ENCODE results near the gene TIMM8B.
"Not testable (repeated sequence)": the region's sequence is repeated elsewhere in the genome, so short reads cannot be mapped to it uniquely, and the experiment has no call there.

The TIMM8B gene

GRCh38 chr11:112082729-112083128, 3.8 kb downstream of the TIMM8B start:
- no peak for DNase-seq (ENCODE audit: low read depth in 1 of 2, low spot score in 1 of 2)

GRCh38 chr11:112073941-112074811, 12.4 kb downstream of the TIMM8B start, which contains the start of the genes NKAPD1 and PIH1D2:
Gene NKAPD1, plus strand, starts transcription at chr11:112074299. Its CDS starts 1,276 bp downstream, at chr11:112075575.
Gene PIH1D2, minus strand, starts transcription at chr11:112074017. Its CDS starts 843 bp downstream, at chr11:112073174.
- DNase-seq (ENCODE audit: low read depth in 1 of 2, low spot score in 1 of 2), result peak; percentile 60 to 67

GRCh38 chr11:112062923-112063322, 23.6 kb downstream of the TIMM8B start:
- DNase-seq (ENCODE audit: low read depth in 1 of 2, low spot score in 1 of 2), result no peak

GRCh38 chr11:112058103-112058502, 28.5 kb downstream of the TIMM8B start:
- no peak for DNase-seq (ENCODE audit: low read depth in 1 of 2, low spot score in 1 of 2)

- DNase-seq (ENCODE audit: low read depth in 1 of 2, low spot score in 1 of 2), result no peak
These were observed 29.4 kb downstream of the TIMM8B start for GRCh38 chr11:112057170-112057569.

GRCh38 chr11:112051768-112052167, 34.8 kb downstream of the TIMM8B start:
- no peak for DNase-seq (ENCODE audit: low read depth in 1 of 2, low spot score in 1 of 2)

GRCh38 chr11:112050721-112051120, 35.8 kb downstream of the TIMM8B start:
- no peak for DNase-seq (ENCODE audit: low read depth in 1 of 2, low spot score in 1 of 2)

GRCh38 chr11:112049777-112050176, 36.8 kb downstream of the TIMM8B start:
- DNase-seq (ENCODE audit: low read depth in 1 of 2, low spot score in 1 of 2), result no peak

GRCh38 chr11:112048256-112048655, 38.3 kb downstream of the TIMM8B start:
- DNase-seq (ENCODE audit: low read depth in 1 of 2, low spot score in 1 of 2), result not testable (repeated sequence)

- not testable (repeated sequence) for DNase-seq (ENCODE audit: low read depth in 1 of 2, low spot score in 1 of 2)
These were observed 39.9 kb downstream of the TIMM8B start for GRCh38 chr11:112046647-112047046.

- DNase-seq (ENCODE audit: low read depth in 1 of 2, low spot score in 1 of 2), result no peak
These were observed 41.6 kb downstream of the TIMM8B start for GRCh38 chr11:112044961-112045360.

- DNase-seq (ENCODE audit: low read depth in 1 of 2, low spot score in 1 of 2), result no peak
These were observed 43.6 kb downstream of the TIMM8B start for GRCh38 chr11:112042961-112043304.

- DNase-seq (ENCODE audit: low read depth in 1 of 2, low spot score in 1 of 2), result no peak
These were observed 44.2 kb downstream of the TIMM8B start for GRCh38 chr11:112042161-112042960.

GRCh38 chr11:112037527-112037926, 49.0 kb downstream of the TIMM8B start:
- DNase-seq (ENCODE audit: low read depth in 1 of 2, low spot score in 1 of 2), result no peak
